Stimulated activated CD4-positive, alpha-beta T cell treated with anti-CD3 and anti-CD28 coated beads, TNF-alpha, amount 100 ng/mL, for 48 hours (primary cell): Measurements from ENCODE around the gene PERCC1.
"Not testable (repeated sequence)": the region's sequence is repeated elsewhere in the genome, so short reads cannot be mapped to it uniquely, and the experiment has no call there.

ENCODE experiments used
- DNase-seq, 3 donors: peaks; one replicate each; pipeline ENCODE4 v3.0.0-alpha.2; 2020; ENCODE audit warnings: low read depth in 3 of 3

The PERCC1 gene

DNA sequence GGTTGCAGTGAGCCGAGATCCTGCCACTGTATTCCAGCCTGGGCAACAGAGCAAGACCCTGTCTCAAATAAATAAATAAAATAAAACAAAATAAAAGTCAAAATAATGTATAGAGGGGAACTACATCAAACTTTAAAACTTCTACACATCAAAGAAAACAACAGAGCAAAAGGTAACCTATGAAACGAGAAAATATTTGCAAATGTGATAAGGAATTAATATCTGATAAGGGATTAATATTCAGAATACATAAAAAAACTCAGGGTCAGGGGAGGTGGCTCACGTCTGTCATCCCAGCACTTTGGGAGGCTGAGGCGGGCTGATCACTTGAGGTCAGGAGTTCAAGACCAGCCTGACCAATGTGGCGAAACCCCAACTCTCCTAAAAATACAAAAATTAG, 38.3 kb downstream of the PERCC1 start:
- DNase-seq = not testable (repeated sequence)

DNA sequence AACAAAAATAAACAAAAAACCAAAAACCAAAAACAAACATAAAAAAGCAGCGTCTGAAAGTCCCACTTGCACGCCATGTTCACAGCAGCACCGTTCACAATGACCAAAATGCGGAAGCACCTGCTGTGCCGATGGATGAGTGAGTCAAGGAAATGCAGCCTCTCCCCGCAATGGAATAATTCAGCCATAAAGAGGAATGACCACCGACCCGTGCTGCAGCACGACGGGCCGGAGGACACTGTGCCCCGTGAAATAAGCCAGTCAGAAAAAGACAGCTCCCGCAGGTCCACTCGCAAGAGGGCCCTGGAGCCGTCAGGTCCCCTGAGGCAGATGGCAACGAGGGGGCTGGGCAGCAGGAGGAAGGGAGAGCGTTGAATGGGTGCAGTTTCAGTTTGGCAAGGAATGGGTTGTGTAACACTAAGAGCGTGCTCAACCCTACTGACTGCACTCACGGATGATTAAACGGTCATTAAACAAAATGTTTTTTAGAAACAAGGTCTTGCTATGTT, 38.9 kb downstream of the PERCC1 start:
- DNase-seq = no peak

DNA sequence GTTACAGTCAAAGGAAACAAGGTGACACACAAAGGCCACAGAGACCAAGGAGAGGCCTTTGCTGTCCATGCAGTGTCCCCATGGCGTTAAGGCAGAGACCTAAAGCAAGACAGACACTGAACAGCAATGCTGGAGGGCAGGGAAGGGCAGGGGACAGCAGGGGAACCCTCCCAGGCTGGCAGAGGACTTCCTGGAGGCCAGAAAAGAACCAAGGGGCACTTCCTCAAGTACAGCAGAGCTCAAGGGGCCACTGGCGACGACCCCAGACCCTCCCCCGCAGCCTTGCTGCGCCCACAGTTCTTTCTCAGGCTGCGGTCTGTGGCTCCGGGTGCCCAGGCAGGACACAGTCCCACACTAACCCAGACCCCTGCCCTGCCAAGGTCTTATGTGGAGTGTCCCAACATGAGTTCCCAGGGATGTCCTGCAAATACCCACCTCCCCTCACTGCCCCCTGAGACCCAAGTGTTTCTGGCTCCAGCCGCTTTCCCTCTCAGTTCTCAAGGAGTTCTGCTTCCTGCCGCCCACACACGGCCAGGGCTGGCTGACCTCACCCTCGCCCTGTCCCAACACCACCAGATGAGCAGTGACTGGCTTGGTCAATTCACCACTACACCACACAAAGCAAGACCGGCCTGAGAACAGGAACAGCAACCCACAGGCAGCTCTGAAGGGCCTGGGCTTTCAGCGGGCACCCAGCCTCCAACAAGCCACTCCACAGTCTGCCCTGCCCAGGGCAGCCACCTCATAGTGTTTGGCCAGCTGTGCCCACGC, 39.8 kb downstream of the PERCC1 start:
- no peak for DNase-seq

DNA sequence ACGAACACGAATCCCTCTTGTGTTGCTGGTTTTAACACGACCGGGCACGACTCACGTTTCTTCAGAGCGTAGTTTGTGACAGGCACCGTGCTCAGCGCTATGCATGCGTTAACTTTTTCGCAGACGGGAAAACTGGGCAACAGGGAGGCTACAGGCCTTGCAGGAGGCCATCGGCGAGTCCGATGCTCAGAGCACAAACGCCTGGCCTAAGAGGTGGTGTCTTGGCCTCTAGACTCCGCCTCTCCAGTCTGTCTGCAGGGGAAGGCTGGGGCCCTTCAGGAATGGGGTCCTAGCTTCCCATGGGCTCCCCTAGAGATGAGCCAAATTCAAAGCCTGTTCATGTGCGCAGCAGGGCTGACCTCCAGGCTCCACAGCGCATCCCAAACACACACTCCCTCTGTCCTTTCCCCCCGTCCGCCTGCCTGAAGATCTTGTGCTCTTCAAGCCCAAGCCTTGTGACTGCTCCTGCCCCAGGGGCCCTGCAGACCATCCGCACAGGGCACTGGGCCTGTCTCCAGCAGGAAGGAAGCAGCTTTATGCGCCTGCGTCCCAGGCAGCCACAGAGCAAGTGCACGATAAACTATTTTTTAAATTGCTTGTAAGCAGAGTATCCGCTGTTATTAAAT, 40.8 kb downstream of the PERCC1 start:
- DNase-seq = no peak

DNA sequence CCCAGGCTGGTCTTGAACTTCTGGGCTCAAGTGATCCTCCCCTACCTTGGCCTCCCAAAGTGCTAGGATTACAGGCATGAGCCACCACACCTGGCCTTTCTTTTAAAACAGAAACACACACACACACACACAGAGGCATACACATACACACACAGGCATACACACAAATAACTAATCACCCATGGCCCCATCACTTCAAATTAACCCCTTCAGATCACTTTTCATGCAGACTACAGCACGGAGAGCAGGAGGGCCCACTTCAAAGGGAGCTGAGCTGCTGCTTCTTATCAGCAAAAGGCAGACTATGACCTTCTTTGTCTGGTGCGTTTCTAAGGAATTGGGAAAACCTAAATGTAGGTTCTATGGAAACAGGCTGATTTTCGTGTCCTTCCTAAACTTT, 42.1 kb downstream of the PERCC1 start:
- DNase-seq = no peak

DNA sequence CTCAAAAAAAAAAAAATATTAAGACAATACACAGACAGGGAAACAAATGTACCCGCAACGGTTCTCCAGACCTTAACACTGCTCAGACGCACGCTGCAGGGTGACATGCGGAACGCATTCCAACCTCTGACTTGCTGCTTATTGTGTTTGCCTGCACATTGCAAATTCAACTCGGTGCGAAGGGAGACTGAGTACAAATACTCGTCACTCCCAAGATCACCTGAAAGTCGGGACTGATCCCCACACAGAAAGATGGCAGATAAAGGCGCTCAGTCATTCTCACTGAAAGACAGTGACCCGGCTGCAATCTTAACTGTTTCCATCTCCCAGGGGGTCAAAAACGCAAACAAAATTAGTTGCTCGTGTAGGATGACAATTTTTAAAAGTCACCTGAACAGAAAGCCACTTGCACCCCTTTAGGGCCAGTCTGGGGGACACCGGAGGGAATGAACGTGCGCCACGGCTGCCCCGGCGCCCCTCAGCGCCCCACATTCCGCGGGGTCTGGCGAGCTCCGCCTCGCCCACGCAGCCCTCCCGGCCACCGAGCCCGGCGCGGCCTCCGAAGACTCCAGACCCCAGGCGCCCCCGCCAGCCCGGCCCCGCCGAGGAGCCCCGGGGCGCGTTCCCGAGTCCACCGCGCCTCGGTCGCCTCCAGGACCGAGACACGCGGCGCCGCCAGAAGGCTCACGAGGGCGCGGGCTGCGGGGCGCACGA, 43.4 kb downstream of the PERCC1 start:
- no peak for DNase-seq

DNA sequence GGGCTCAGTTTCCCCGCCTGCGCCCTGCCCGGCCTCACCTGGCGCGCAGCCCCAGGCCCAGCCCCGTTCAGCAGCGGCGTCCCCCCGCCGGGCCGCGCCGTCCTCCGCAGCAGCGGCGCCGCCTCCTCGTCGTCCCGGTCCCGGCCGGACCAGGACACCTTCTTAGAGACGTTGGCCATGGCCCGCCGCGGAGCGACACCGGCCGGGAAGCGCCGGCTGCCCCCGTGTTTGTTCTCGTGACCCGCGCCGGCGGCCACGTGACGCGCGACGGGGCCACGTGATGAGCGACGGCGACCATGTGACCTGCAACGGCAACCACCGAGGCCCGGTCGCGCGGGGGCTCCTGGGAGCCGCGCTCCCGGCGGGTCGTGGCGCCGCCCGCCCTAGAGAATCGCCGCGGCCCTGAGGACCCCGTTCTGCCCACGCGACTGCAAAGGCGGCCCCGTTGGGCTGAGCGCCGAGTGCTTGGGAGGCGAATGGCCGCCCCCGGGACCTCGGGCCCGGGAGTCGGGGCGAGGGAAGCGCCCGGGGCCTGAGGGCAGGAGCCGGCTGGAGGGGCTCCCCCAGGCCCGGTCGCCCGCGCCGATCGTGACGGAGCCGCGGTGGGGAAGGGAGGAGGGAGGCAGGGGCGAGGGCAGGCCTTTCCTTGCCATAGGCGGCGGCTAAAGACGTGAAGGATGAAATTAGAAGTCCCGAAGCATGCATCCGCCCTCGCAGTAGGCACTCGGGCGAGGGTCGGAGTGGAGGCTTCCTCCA, 44.1 kb downstream of the PERCC1 start, which contains the start of gene CLCN7:
Gene CLCN7 (minus strand): TSS at position 233 of the 756 bp plus-strand sequence. CDS start 54 bp downstream, at position 179.
- peak; percentile 74 to 86 (median 83) for DNase-seq

DNA sequence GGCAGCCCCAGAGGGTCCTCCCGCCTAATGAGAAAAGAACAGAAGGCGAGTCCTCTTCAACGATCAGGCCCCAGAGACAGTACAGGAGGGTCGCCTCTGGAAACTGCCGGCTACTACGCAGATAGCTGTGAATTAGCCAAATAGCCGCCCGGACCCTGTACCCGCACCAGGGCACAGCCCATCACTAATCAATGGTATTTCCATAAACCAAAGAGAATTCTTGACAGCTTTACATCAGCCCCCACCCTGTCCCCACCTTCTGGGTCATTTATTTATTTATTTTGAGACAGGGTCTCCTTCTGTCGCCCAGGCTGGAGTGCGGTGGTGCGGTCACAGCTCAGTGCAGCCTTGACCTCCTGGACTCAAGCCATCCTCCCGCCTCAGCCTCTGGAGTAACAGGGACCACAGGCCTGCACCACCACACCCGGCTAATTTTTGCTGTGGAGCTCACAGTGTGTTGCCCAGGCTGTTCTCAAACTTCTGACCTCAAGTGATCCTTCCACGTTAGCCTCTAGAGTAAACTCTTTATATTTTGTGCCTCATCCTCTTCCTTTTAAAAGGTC, 44.8 kb downstream of the PERCC1 start:
- DNase-seq = no peak

DNA sequence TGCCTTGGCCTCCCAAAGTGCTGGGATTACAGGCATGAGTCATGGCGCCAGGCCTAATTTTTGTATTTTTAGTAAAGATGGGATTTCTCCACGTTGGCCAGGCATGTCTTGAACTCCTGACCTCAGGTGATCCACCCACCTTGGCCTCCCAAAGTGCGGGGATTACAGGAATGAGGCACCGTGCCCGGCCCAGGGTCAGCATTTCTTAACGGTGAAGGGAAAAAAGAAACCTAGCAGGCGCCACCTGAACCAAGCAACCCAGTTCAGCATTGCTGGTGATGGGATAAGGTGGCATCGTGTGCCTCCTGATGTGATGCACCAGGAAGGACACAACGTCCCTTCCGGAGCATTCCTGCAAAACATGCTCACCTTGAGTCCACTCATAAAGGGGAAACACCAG, 46.2 kb downstream of the PERCC1 start:
- DNase-seq = no peak

DNA sequence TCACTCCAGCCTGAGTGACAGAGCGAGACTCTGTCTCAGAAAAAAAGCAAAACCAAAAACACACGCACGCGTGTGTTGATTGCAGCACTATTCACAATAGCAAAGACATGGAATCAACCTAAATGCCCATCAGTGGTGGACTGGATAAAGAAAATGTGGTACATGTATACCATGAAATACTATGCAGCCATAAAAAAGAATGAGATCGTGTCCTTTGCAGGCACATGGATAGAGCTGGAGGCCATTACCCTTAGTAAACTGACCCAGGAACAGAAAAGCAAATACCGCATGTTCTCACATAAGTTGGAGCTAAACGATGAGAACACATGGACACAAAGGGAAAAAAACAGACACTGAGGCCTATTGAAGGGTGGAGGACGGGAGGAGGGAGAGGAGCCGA, 48.1 kb downstream of the PERCC1 start:
- not testable (repeated sequence) for DNase-seq

DNA sequence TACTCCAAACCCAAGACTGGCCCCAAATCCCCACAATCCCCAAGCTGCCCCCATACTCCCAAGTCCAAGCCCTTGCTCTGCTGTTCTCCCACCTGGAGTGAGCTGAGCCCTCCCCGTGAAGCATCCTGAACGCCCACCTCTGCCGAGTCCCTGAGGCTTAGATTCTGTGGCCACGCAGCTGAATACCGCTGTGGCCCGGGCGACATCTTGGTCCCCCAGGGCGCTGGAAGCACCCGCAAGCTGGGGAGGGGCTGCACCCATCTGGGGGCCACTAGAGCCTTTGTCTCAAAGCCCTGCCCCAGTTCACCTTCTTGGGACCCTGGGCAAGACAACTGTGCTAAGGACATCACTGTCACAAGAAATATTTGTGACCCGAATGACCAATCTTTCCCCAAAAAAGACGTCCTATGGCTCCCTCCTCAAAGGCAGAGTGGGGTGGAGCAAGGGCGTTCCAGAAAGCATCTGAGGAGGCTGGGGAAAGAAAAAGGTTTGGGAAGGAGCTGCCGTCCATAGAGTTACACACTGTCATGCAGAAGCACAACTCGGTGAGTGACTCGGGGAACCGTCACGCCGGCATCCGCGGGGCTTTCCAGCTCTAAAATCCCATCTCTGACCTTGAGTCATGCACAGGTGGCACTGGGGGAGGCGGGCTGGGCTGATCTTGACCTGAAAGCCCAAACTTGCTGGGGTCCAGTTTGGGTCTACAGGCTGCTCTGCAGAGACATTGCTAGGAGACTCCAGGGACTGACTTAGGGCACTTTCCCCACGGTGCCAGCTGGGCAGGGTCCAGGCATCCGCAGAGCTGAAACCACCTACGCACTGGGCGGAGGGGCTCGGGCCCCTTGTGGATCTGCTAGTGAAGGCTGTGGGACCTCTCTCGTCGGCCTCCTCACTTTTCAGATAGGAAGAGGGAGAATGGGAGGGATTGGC, 51.3 kb downstream of the PERCC1 start:
- no peak for DNase-seq
